ENCODE measurements around the gene ERGIC1. TPM values are rescaled to one million over a fixed set of nuclear protein-coding genes. Genes with fewer than 3 reads are reported as not detected.

The ERGIC1 gene
- total and polyA plus RNA-seq, 2 of the 13 experiments (the other 11 are each of a cell fraction or from before 2014, with no cell fraction given), result 78.5 to 184 TPM

- TF ChIP-seq WIZ (CRISPR knock-in tag; IDR thresholded peaks at IDR 0.05) (no peak), TP53 (CRISPR knock-in tag; conservative IDR thresholded peaks at IDR 0.05) (0 out of 2 replicates have a peak, but pooled peaks have one; percentile 52)
- TF ChIP-seq, protein P1, sequence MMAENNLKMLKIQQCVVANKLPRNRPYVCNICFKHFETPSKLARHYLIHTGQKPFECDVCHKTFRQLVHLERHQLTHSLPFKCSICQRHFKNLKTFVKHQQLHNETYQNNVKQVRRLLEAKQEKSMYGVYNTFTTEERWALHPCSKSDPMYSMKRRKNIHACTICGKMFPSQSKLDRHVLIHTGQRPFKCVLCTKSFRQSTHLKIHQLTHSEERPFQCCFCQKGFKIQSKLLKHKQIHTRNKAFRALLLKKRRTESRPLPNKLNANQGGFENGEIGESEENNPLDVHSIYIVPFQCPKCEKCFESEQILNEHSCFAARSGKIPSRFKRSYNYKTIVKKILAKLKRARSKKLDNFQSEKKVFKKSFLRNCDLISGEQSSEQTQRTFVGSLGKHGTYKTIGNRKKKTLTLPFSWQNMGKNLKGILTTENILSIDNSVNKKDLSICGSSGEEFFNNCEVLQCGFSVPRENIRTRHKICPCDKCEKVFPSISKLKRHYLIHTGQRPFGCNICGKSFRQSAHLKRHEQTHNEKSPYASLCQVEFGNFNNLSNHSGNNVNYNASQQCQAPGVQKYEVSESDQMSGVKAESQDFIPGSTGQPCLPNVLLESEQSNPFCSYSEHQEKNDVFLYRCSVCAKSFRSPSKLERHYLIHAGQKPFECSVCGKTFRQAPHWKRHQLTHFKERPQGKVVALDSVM (CRISPR knock-in tag; IDR thresholded peaks at IDR 0.05), result no peak
Measured at GRCh38 chr5:172858511-172858989, 24.5 kb downstream of the ERGIC1 start (continued).

GRCh38 chr5:172858990-172859811, 25.1 kb downstream of the ERGIC1 start:
- H3K4me3 ChIP-seq (replicated peaks in 1 of 3; ENCODE audit: insufficient read depth in 1 of 3, low read depth in 2 of 3, low read length in 3 of 3), result peak overlapping the region; percentile 3 to 55 (median 35); a peak in 5 of 6 replicates
- H3K4me2 ChIP-seq (ENCODE audit: low read depth, low read length), result peak overlapping the region; percentile 79
- H3K27me3 ChIP-seq (ENCODE audit: control insufficient read depth in 1 of 2, insufficient read depth in 2 of 2, low read length in 2 of 2), result no peaks in the 10 kb centered on the region
- peaks cover 91% of the 10 kb centered on the region for H3K4me1 ChIP-seq (ENCODE audit: insufficient read depth, low read length)
- no peak overlapping the region for H2AFZ ChIP-seq (ENCODE audit: low read length)
- peak; percentile 96 for DNase-seq (ENCODE audit: low spot score)
- intact Hi-C loops (cut with micrococcal nuclease; ENCODE audit: unreplicated experiment), result loop anchor here (1.0 to 2.0 kb wide), 4 partner anchors 9 to 94 kb away; no protein-coding TSS in a partner anchor
- BruUV-seq (replicated peaks), result no TSS peak
- peak; percentile 97 for FAIRE-seq
- H3K79me2 ChIP-seq (ENCODE audit: insufficient read depth, low read length), result peaks cover 69% of the 10 kb centered on the region
- ChIA-PET POLR2A (interaction anchor here (0.5 to 4.5 kb wide), 37 partner anchors 9 to 471 kb away, joined by 3 to 351 read pairs (median 8); partner anchors contain the start of genes DUSP1, ERGIC1 and RPL26L1), CTCF (ENCODE audit: low intra/inter-chr PET ratio, low total read pairs) (interaction anchor here (0.8 to 2.1 kb wide), 3 partner anchors 43 to 145 kb away, joined by 3 to 6 read pairs (median 4); partner anchors contain the start of gene DUSP1)
- no peaks in the 10 kb centered on the region; the same call in 1 of the 2 replicates for H4K20me1 ChIP-seq (ENCODE audit: insufficient read depth, low read length)
- peaks cover 4 to 22% of the 10 kb centered on the region in 2 experiments; a peak in 3 of 5 replicates for H3K36me3 ChIP-seq (replicated peaks in 1 of 2; ENCODE audit: control insufficient read depth in 1 of 2, insufficient read depth in 2 of 2, low read length in 2 of 2)
- WGBS (ENCODE audit: low lambda C conversion rate), result 0% methylated on average over 11 of the region's 15 CpGs
- H3K9me3 ChIP-seq (ENCODE audit: low read length), result no peaks in the 10 kb centered on the region
- H3K27ac ChIP-seq (ENCODE audit: extremely low read length, insufficient read depth, low read length), result peak overlapping the region; percentile 99
- ATAC-seq, result peak; percentile 86
- in situ Hi-C loops (cut with HindIII; ENCODE audit: extremely low pct_ligation_motif_present, low pct_unique_long_range_greater_than_20kb), result loop anchor here (10.0 kb wide), 1 partner anchor 84 kb away; the partner anchor contains the start of gene DUSP1
- H3K9ac ChIP-seq (ENCODE audit: insufficient read depth, low read depth, low read length), result peak overlapping the region; percentile 89
- no peak for TF ChIP-seq MATR3 (CRISPR knock-in tag; IDR thresholded peaks at IDR 0.05)
- TF ChIP-seq CHCHD3 (CRISPR knock-in tag; IDR thresholded peaks at IDR 0.05), result 0 out of 2 replicates have a peak, but pooled peaks have one; percentile 46
- TF ChIP-seq RNF219 (CRISPR knock-in tag; IDR thresholded peaks at IDR 0.05), result peak; percentile 94; the same call in 1 of the 2 replicates
- TF ChIP-seq, protein P2, sequence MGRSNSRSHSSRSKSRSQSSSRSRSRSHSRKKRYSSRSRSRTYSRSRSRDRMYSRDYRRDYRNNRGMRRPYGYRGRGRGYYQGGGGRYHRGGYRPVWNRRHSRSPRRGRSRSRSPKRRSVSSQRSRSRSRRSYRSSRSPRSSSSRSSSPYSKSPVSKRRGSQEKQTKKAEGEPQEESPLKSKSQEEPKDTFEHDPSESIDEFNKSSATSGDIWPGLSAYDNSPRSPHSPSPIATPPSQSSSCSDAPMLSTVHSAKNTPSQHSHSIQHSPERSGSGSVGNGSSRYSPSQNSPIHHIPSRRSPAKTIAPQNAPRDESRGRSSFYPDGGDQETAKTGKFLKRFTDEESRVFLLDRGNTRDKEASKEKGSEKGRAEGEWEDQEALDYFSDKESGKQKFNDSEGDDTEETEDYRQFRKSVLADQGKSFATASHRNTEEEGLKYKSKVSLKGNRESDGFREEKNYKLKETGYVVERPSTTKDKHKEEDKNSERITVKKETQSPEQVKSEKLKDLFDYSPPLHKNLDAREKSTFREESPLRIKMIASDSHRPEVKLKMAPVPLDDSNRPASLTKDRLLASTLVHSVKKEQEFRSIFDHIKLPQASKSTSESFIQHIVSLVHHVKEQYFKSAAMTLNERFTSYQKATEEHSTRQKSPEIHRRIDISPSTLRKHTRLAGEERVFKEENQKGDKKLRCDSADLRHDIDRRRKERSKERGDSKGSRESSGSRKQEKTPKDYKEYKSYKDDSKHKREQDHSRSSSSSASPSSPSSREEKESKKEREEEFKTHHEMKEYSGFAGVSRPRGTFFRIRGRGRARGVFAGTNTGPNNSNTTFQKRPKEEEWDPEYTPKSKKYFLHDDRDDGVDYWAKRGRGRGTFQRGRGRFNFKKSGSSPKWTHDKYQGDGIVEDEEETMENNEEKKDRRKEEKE (IDR thresholded peaks at IDR 0.05), result no peak
- TF ChIP-seq ZNF782 (CRISPR knock-in tag; IDR thresholded peaks at IDR 0.05; ENCODE audit: borderline replicate concordance), result 0 out of 2 replicates have a peak, but pooled peaks have one; percentile 14
- peak; percentile 54 for TF ChIP-seq KDM6A (CRISPR knock-in tag; IDR thresholded peaks at IDR 0.05; ENCODE audit: low read depth)
- no peak for TF ChIP-seq IKZF4 (CRISPR knock-in tag; IDR thresholded peaks at IDR 0.05; ENCODE audit: borderline replicate concordance, low read depth, not compliant biosample characterization)
- peak; percentile 55; the same call in 1 of the 2 replicates for TF ChIP-seq BORCS8-MEF2B (CRISPR knock-in tag; IDR thresholded peaks at IDR 0.05)
- TF ChIP-seq ZZZ3 (CRISPR knock-in tag; IDR thresholded peaks at IDR 0.05; ENCODE audit: borderline replicate concordance), result 0 out of 2 replicates have a peak, but pooled peaks have one; percentile 43
- TF ChIP-seq ZNF562 (CRISPR knock-in tag; IDR thresholded peaks at IDR 0.05; ENCODE audit: borderline replicate concordance), result no peak
